OCI-LY7 (cell line): Measurements from ENCODE around the gene HEYL.

Experiments
- EZH2phosphoT487 ChIP-seq: fragments of 200-600 bp; sonication (generic); IDR thresholded peaks from 2 replicates; pipeline ENCODE4 v1.6.1; 2018; ENCODE audit warnings: low read depth, borderline replicate concordance, mild to moderate bottlenecking, mixed run types, antibody characterized with exemption, low read length, moderate library complexity, mixed read lengths
- TF ChIP-seq, protein P1 (sequence below): fragments of 200-600 bp; sonication (generic); conservative IDR thresholded peaks from 2 replicates; pipeline ENCODE4 v1.5.1; 2014; ENCODE audit warnings: mild to moderate bottlenecking, antibody characterized with exemption, low read length, moderate library complexity, mixed read lengths

- TF ChIP-seq, protein P1, sequence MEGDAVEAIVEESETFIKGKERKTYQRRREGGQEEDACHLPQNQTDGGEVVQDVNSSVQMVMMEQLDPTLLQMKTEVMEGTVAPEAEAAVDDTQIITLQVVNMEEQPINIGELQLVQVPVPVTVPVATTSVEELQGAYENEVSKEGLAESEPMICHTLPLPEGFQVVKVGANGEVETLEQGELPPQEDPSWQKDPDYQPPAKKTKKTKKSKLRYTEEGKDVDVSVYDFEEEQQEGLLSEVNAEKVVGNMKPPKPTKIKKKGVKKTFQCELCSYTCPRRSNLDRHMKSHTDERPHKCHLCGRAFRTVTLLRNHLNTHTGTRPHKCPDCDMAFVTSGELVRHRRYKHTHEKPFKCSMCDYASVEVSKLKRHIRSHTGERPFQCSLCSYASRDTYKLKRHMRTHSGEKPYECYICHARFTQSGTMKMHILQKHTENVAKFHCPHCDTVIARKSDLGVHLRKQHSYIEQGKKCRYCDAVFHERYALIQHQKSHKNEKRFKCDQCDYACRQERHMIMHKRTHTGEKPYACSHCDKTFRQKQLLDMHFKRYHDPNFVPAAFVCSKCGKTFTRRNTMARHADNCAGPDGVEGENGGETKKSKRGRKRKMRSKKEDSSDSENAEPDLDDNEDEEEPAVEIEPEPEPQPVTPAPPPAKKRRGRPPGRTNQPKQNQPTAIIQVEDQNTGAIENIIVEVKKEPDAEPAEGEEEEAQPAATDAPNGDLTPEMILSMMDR = no peak
- TF ChIP-seq EZH2phosphoT487 = no peak
Observed at GRCh38 chr1:39642796-39643195, 3.4 kb upstream of the HEYL start.
